ENCODE measurements around the gene WNT3A.

- TF ChIP-seq REST (IDR thresholded peaks at IDR 0.05; ENCODE audit: low read depth, low read length) (no peak), YY1 (IDR thresholded peaks at IDR 0.05; ENCODE audit: low read depth) (no peak), SMC3 (IDR thresholded peaks at IDR 0.05; ENCODE audit: low read depth, low read length) (no peak), EP300 (IDR thresholded peaks at IDR 0.05; ENCODE audit: borderline replicate concordance in 1 of 2, low read depth in 1 of 2, low read length in 1 of 2) (no peak), EZH2phosphoT487 (IDR thresholded peaks at IDR 0.05; ENCODE audit: borderline replicate concordance, low read depth) (no peak), CTCF (IDR thresholded peaks at IDR 0.05) (no peak), MAX (IDR thresholded peaks at IDR 0.05; ENCODE audit: low read depth) (no peak), TAF1 (IDR thresholded peaks at IDR 0.05; ENCODE audit: borderline replicate concordance, low read depth, low read length) (no peak), USF1 (IDR thresholded peaks at IDR 0.05; ENCODE audit: borderline replicate concordance, low read depth) (no peak), ELF1 (IDR thresholded peaks at IDR 0.05) (no peak), RAD21 (IDR thresholded peaks at IDR 0.05; ENCODE audit: low read length) (no peak), POLR2AphosphoS5 (IDR thresholded peaks at IDR 0.05; ENCODE audit: low read depth, low read length) (no peak)
These were observed 103.8 kb downstream of the WNT3A start for GRCh38 chr1:228110556-228110955.

Measured in SK-N-SH (cell line).